Peyer's patch (tissue), 4 donors: ENCODE measurements around the gene PARP11.

Source experiments
- POLR2A ChIP-seq, 2 donors: fragments of 450-650 bp; IDR thresholded peaks; one replicate each; pipeline ENCODE4 v1.5.1; 2017; ENCODE audit warnings: antibody characterized with exemption in 2 of 2, mild to moderate bottlenecking in 2 of 2, moderate library complexity in 2 of 2
- TF ChIP-seq, protein P1 (sequence below), 6 experiments: fragments of 450-650 bp in 4 of 6; fragments of 200-600 bp in 2 of 6; sonication (generic) in 1 of 6; IDR thresholded peaks; one replicate each; pipeline ENCODE4 v1.5.1; 2017 to 2019; ENCODE audit warnings: antibody characterized with exemption in 6 of 6, mild to moderate bottlenecking in 3 of 6, moderate library complexity in 1 of 6

DNA sequence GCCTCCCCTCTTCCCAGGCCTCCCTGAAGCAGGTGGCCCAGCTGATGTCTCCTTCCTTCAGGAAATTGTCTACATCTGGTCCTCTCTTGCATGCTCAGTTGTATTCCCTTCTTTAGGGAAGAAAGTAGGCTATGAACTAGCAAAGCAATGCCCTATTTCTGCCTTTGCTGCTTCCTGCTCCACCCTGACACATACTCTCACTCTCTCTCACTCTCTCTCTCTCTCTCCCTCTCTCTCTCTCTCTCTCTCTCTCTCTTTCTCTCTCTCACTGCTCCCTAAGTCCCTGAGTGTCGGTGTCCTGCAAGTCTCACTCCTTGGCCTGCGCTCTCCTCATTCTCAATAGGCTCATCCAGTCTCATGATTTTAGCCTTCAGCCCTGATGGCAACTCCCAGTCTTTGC lies 19.4 kb upstream of the PARP11 start:
- TF ChIP-seq, protein P1, sequence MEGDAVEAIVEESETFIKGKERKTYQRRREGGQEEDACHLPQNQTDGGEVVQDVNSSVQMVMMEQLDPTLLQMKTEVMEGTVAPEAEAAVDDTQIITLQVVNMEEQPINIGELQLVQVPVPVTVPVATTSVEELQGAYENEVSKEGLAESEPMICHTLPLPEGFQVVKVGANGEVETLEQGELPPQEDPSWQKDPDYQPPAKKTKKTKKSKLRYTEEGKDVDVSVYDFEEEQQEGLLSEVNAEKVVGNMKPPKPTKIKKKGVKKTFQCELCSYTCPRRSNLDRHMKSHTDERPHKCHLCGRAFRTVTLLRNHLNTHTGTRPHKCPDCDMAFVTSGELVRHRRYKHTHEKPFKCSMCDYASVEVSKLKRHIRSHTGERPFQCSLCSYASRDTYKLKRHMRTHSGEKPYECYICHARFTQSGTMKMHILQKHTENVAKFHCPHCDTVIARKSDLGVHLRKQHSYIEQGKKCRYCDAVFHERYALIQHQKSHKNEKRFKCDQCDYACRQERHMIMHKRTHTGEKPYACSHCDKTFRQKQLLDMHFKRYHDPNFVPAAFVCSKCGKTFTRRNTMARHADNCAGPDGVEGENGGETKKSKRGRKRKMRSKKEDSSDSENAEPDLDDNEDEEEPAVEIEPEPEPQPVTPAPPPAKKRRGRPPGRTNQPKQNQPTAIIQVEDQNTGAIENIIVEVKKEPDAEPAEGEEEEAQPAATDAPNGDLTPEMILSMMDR (IDR thresholded peaks at IDR 0.05): no peak
- no peak for TF ChIP-seq POLR2A (IDR thresholded peaks at IDR 0.05)
